ENCODE measurements around the gene ATP1B4.
"Not testable (repeated sequence)": the region's sequence is repeated elsewhere in the genome, so short reads cannot be mapped to it uniquely, and the experiment has no call there.

The ATP1B4 gene

GRCh38 chrX:120344566-120344965, 17.3 kb upstream of the ATP1B4 start:
- not testable (repeated sequence) for H3K9me3 ChIP-seq (ENCODE audit: insufficient read depth, low read depth, low read length); H3K27me3 ChIP-seq (ENCODE audit: insufficient read depth, low read length); H3K9ac ChIP-seq (ENCODE audit: low read depth, low read length); H3K4me3 ChIP-seq (ENCODE audit: low read length); H3K36me3 ChIP-seq (ENCODE audit: insufficient read depth, low read depth, low read length); H3K4me1 ChIP-seq (ENCODE audit: insufficient read depth, low read length); H3K27ac ChIP-seq (ENCODE audit: low read length)

GRCh38 chrX:120350450-120351138, 11.3 kb upstream of the ATP1B4 start:
- Histone ChIP-seq H3K9ac (ENCODE audit: low read depth, low read length) (no peak overlapping the region), H3K4me3 (ENCODE audit: low read length) (no peak overlapping the region), H3K9me3 (ENCODE audit: insufficient read depth, low read depth, low read length) (no peaks in the 10 kb centered on the region), H3K27ac (ENCODE audit: low read length) (no peak overlapping the region), H3K4me1 (ENCODE audit: insufficient read depth, low read length) (no peaks in the 10 kb centered on the region), H3K27me3 (ENCODE audit: insufficient read depth, low read length) (no peaks in the 10 kb centered on the region), H3K36me3 (ENCODE audit: insufficient read depth, low read depth, low read length) (no peaks in the 10 kb centered on the region)

- no peaks in the 10 kb centered on the region for H3K4me1 ChIP-seq (ENCODE audit: insufficient read depth, low read length)
- no peak overlapping the region for H3K27ac ChIP-seq (ENCODE audit: low read length)
- no peak overlapping the region for H3K9ac ChIP-seq (ENCODE audit: low read depth, low read length)
- H3K4me3 ChIP-seq (ENCODE audit: low read length): no peak overlapping the region
- H3K36me3 ChIP-seq (ENCODE audit: insufficient read depth, low read depth, low read length): no peaks in the 10 kb centered on the region
- no peaks in the 10 kb centered on the region for H3K9me3 ChIP-seq (ENCODE audit: insufficient read depth, low read depth, low read length)
- no peaks in the 10 kb centered on the region for H3K27me3 ChIP-seq (ENCODE audit: insufficient read depth, low read length)
Measured at GRCh38 chrX:120356084-120356483, 5.8 kb upstream of the ATP1B4 start.

- no peaks in the 10 kb centered on the region for H3K9me3 ChIP-seq (ENCODE audit: insufficient read depth, low read depth, low read length)
- no peaks in the 10 kb centered on the region for H3K27me3 ChIP-seq (ENCODE audit: insufficient read depth, low read length)
- H3K4me3 ChIP-seq (ENCODE audit: low read length): no peak overlapping the region
- H3K27ac ChIP-seq (ENCODE audit: low read length): no peak overlapping the region
- no peaks in the 10 kb centered on the region for H3K36me3 ChIP-seq (ENCODE audit: insufficient read depth, low read depth, low read length)
- H3K9ac ChIP-seq (ENCODE audit: low read depth, low read length): no peak overlapping the region
- no peaks in the 10 kb centered on the region for H3K4me1 ChIP-seq (ENCODE audit: insufficient read depth, low read length)
Measured at GRCh38 chrX:120357186-120357585, 4.7 kb upstream of the ATP1B4 start.

GRCh38 chrX:120358737-120359456, 3.0 kb upstream of the ATP1B4 start:
- Histone ChIP-seq H3K4me3 (ENCODE audit: low read length) (no peak overlapping the region), H3K4me1 (ENCODE audit: insufficient read depth, low read length) (no peaks in the 10 kb centered on the region), H3K9me3 (ENCODE audit: insufficient read depth, low read depth, low read length) (no peaks in the 10 kb centered on the region), H3K27ac (ENCODE audit: low read length) (no peak overlapping the region), H3K36me3 (ENCODE audit: insufficient read depth, low read depth, low read length) (no peaks in the 10 kb centered on the region), H3K27me3 (ENCODE audit: insufficient read depth, low read length) (no peaks in the 10 kb centered on the region), H3K9ac (ENCODE audit: low read depth, low read length) (no peak overlapping the region)

GRCh38 chrX:120365320-120365719, 3.4 kb downstream of the ATP1B4 start:
- H3K9ac ChIP-seq (ENCODE audit: low read depth, low read length): no peak overlapping the region
- no peak overlapping the region for H3K27ac ChIP-seq (ENCODE audit: low read length)
- no peaks in the 10 kb centered on the region for H3K9me3 ChIP-seq (ENCODE audit: insufficient read depth, low read depth, low read length)
- H3K4me1 ChIP-seq (ENCODE audit: insufficient read depth, low read length): no peaks in the 10 kb centered on the region
- no peak overlapping the region for H3K4me3 ChIP-seq (ENCODE audit: low read length)
- H3K36me3 ChIP-seq (ENCODE audit: insufficient read depth, low read depth, low read length): no peaks in the 10 kb centered on the region
- no peaks in the 10 kb centered on the region for H3K27me3 ChIP-seq (ENCODE audit: insufficient read depth, low read length)

GRCh38 chrX:120365968-120366367, 4.1 kb downstream of the ATP1B4 start:
- Histone ChIP-seq H3K9me3 (ENCODE audit: insufficient read depth, low read depth, low read length) (no peaks in the 10 kb centered on the region), H3K4me1 (ENCODE audit: insufficient read depth, low read length) (no peaks in the 10 kb centered on the region), H3K4me3 (ENCODE audit: low read length) (no peak overlapping the region), H3K36me3 (ENCODE audit: insufficient read depth, low read depth, low read length) (no peaks in the 10 kb centered on the region), H3K27ac (ENCODE audit: low read length) (no peak overlapping the region), H3K27me3 (ENCODE audit: insufficient read depth, low read length) (no peaks in the 10 kb centered on the region), H3K9ac (ENCODE audit: low read depth, low read length) (no peak overlapping the region)

GRCh38 chrX:120366794-120367193, 4.9 kb downstream of the ATP1B4 start:
- no peak overlapping the region for H3K4me3 ChIP-seq (ENCODE audit: low read length)
- no peaks in the 10 kb centered on the region for H3K36me3 ChIP-seq (ENCODE audit: insufficient read depth, low read depth, low read length)
- H3K27me3 ChIP-seq (ENCODE audit: insufficient read depth, low read length): no peaks in the 10 kb centered on the region
- H3K27ac ChIP-seq (ENCODE audit: low read length): no peak overlapping the region
- no peaks in the 10 kb centered on the region for H3K9me3 ChIP-seq (ENCODE audit: insufficient read depth, low read depth, low read length)
- H3K9ac ChIP-seq (ENCODE audit: low read depth, low read length): no peak overlapping the region
- no peaks in the 10 kb centered on the region for H3K4me1 ChIP-seq (ENCODE audit: insufficient read depth, low read length)

- Histone ChIP-seq H3K4me1 (ENCODE audit: insufficient read depth, low read length) (no peaks in the 10 kb centered on the region), H3K9me3 (ENCODE audit: insufficient read depth, low read depth, low read length) (no peaks in the 10 kb centered on the region), H3K27me3 (ENCODE audit: insufficient read depth, low read length) (no peaks in the 10 kb centered on the region), H3K9ac (ENCODE audit: low read depth, low read length) (no peak overlapping the region), H3K4me3 (ENCODE audit: low read length) (no peak overlapping the region), H3K36me3 (ENCODE audit: insufficient read depth, low read depth, low read length) (no peaks in the 10 kb centered on the region), H3K27ac (ENCODE audit: low read length) (no peak overlapping the region)
Measured at GRCh38 chrX:120367402-120368109, 5.7 kb downstream of the ATP1B4 start.

- H3K27ac ChIP-seq (ENCODE audit: low read length): no peak overlapping the region
- H3K9me3 ChIP-seq (ENCODE audit: insufficient read depth, low read depth, low read length): no peaks in the 10 kb centered on the region
- no peak overlapping the region for H3K9ac ChIP-seq (ENCODE audit: low read depth, low read length)
- no peaks in the 10 kb centered on the region for H3K27me3 ChIP-seq (ENCODE audit: insufficient read depth, low read length)
- no peak overlapping the region for H3K4me3 ChIP-seq (ENCODE audit: low read length)
- peaks cover 9% of the 10 kb centered on the region; the same call in 1 of the 2 replicates for H3K4me1 ChIP-seq (ENCODE audit: insufficient read depth, low read length)
- H3K36me3 ChIP-seq (ENCODE audit: insufficient read depth, low read depth, low read length): no peaks in the 10 kb centered on the region
Measured at GRCh38 chrX:120372667-120373370, 10.9 kb downstream of the ATP1B4 start.

- peaks cover 9% of the 10 kb centered on the region; the same call in 1 of the 2 replicates for H3K4me1 ChIP-seq (ENCODE audit: insufficient read depth, low read length)
- H3K27me3 ChIP-seq (ENCODE audit: insufficient read depth, low read length): no peaks in the 10 kb centered on the region
- H3K9me3 ChIP-seq (ENCODE audit: insufficient read depth, low read depth, low read length): no peaks in the 10 kb centered on the region
- H3K36me3 ChIP-seq (ENCODE audit: insufficient read depth, low read depth, low read length): no peaks in the 10 kb centered on the region
- H3K4me3 ChIP-seq (ENCODE audit: low read length): no peak overlapping the region
- H3K27ac ChIP-seq (ENCODE audit: low read length): no peak overlapping the region
- no peak overlapping the region for H3K9ac ChIP-seq (ENCODE audit: low read depth, low read length)
Measured at GRCh38 chrX:120377179-120377578, 15.3 kb downstream of the ATP1B4 start.
